Measurements from ENCODE around the gene CCDC142.
A peak's percentile ranks its signal among the peaks of the same experiment; 100 is the strongest.

CCDC142 gene

GRCh38 chr2:74529357-74530238 lies 46.8 kb upstream of the CCDC142 start, which contains the start of the genes AUP1 and HTRA2:
Gene AUP1 (minus strand): TSS chr2:74529706. CDS start chr2:74529629, 77 bp downstream.
Gene HTRA2 (plus strand): TSS chr2:74529933. CDS start chr2:74530007, 74 bp downstream.
- DNase-seq: peak; percentile 94
- no peak for TF ChIP-seq CTCF (IDR thresholded peaks at IDR 0.05)
- Mint-ChIP-seq H3K4me1 (peaks cover 38% of the 10 kb centered on the region), H3K27me3 (ENCODE audit: low read depth, poor library complexity) (peaks cover 6% of the 10 kb centered on the region), H3K4me3 (peak within 1 kb of the TSS; percentile 99), H3K36me3 (ENCODE audit: low read depth) (peaks cover 49% of the 10 kb centered on the region), H3K27ac (peak within 1 kb of the TSS; percentile 96), H3K9me3 (no peaks in the 10 kb centered on the region)

- Mint-ChIP-seq H3K27me3 (ENCODE audit: low read depth, poor library complexity) (peaks cover 8% of the 10 kb centered on the region), H3K36me3 (ENCODE audit: low read depth) (peaks cover 46% of the 10 kb centered on the region), H3K27ac (peak overlapping the region; percentile 96), H3K4me1 (peaks cover 38% of the 10 kb centered on the region), H3K9me3 (no peaks in the 10 kb centered on the region), H3K4me3 (peak overlapping the region; percentile 99)
- no peak for DNase-seq
- TF ChIP-seq CTCF (IDR thresholded peaks at IDR 0.05): no peak
Measured at GRCh38 chr2:74528600-74529356, 46.0 kb upstream of the CCDC142 start.

GRCh38 chr2:74527741-74528140 lies 44.9 kb upstream of the CCDC142 start:
- Mint-ChIP-seq H3K36me3 (ENCODE audit: low read depth) (peaks cover 39% of the 10 kb centered on the region), H3K4me3 (peak overlapping the region; percentile 99), H3K4me1 (peaks cover 38% of the 10 kb centered on the region), H3K27ac (no peak overlapping the region), H3K9me3 (no peaks in the 10 kb centered on the region), H3K27me3 (ENCODE audit: low read depth, poor library complexity) (peaks cover 18% of the 10 kb centered on the region)
- no peak for DNase-seq
- TF ChIP-seq CTCF (IDR thresholded peaks at IDR 0.05): no peak

- TF ChIP-seq CTCF (IDR thresholded peaks at IDR 0.05): no peak
- no peak for DNase-seq
- peaks cover 28% of the 10 kb centered on the region for H3K27me3 Mint-ChIP-seq (ENCODE audit: low read depth, poor library complexity)
- peaks cover 33% of the 10 kb centered on the region for H3K4me1 Mint-ChIP-seq
- H3K4me3 Mint-ChIP-seq: no peak overlapping the region
- H3K36me3 Mint-ChIP-seq (ENCODE audit: low read depth): peaks cover 31% of the 10 kb centered on the region
- no peak overlapping the region for H3K27ac Mint-ChIP-seq
- H3K9me3 Mint-ChIP-seq: no peaks in the 10 kb centered on the region
Measured at GRCh38 chr2:74526649-74527230, 43.9 kb upstream of the CCDC142 start.

- no peak for DNase-seq
- H3K9me3 Mint-ChIP-seq: no peaks in the 10 kb centered on the region
- H3K27me3 Mint-ChIP-seq (ENCODE audit: low read depth, poor library complexity): peaks cover 36% of the 10 kb centered on the region
- TF ChIP-seq CTCF (IDR thresholded peaks at IDR 0.05): no peak
- peaks cover 27% of the 10 kb centered on the region for H3K4me1 Mint-ChIP-seq
- H3K4me3 Mint-ChIP-seq: peak within 1 kb of the TSS; percentile 58
- peaks cover 30% of the 10 kb centered on the region for H3K36me3 Mint-ChIP-seq (ENCODE audit: low read depth)
- no peak within 1 kb of the TSS for H3K27ac Mint-ChIP-seq
Measured at GRCh38 chr2:74525717-74526648, 43.2 kb upstream of the CCDC142 start, which contains the start of gene DQX1. Gene DQX1 (minus strand): TSS chr2:74526231. CDS start chr2:74525729, 502 bp downstream.
